Karpas-422 (cell line): ENCODE measurements around the gene GSTM2. TPM values are rescaled to one million over a fixed set of nuclear protein-coding genes. Genes with fewer than 3 reads are reported as not detected.

Experiments used
- total RNA-seq: library from RNA; depleted of rRNA; stranded (reverse); fragments of >200 nt; shearing (Covaris generic); gene quantifications from 2 replicates; pipeline ENCODE4 v1.2.3, GENCODE V29; 2014; ENCODE audit warnings: low replicate concordance; rRNA removed

GSTM2 gene
- total RNA-seq, 1 experiment from 2014 or later, result 7.3 TPM

Other genes starting within 250 kb of the GSTM2 start
- gene PSMA5, start 241.6 kb upstream of the GSTM2 start, total RNA-seq, result 48.5 and 70.4 TPM in 2 replicates
- not detected in 2 replicates for gene SYPL2, start 201.5 kb upstream of the GSTM2 start, total RNA-seq
- 3.5 and 5.7 TPM in 2 replicates for gene ATXN7L2, start 184.2 kb upstream of the GSTM2 start, total RNA-seq
- gene CYB561D1, start 174.0 kb upstream of the GSTM2 start, total RNA-seq, result 6.2 and 7.1 TPM in 2 replicates
- 0.37 and 1.1 TPM in 2 replicates for gene AMIGO1, start 158.3 kb upstream of the GSTM2 start, total RNA-seq
- gene GPR61, start 128.2 kb upstream of the GSTM2 start, total RNA-seq, result not detected in 2 replicates
- 7.6 and 12.6 TPM in 2 replicates for gene GNAI3, start 119.4 kb upstream of the GSTM2 start, total RNA-seq
- gene GNAT2, start 48.4 kb upstream of the GSTM2 start, total RNA-seq, result not detected in 2 replicates
- gene AMPD2, start 48.2 kb upstream of the GSTM2 start, total RNA-seq, result 72.3 and 131 TPM in 2 replicates
- 7.7 and 10.0 TPM in 2 replicates for gene GSTM4, start 12.0 kb upstream of the GSTM2 start, total RNA-seq
- 8.5 and 14.4 TPM in 2 replicates for gene GSTM1, start 19.8 kb downstream of the GSTM2 start, total RNA-seq
- not detected in 2 replicates for gene GSTM5, start 44.2 kb downstream of the GSTM2 start, total RNA-seq
- not detected in 2 replicates for gene GSTM3, start 73.0 kb downstream of the GSTM2 start, total RNA-seq
- not detected in 2 replicates for gene EPS8L3, start 95.9 kb downstream of the GSTM2 start, total RNA-seq
- gene CSF1, start 242.8 kb downstream of the GSTM2 start, total RNA-seq, result 0.07 and 0.29 TPM in 2 replicates